Measurements from ENCODE around the gene PLIN4.
"Not testable (repeated sequence)": the region's sequence is repeated elsewhere in the genome, so short reads cannot be mapped to it uniquely, and the experiment has no call there.

PLIN4 gene, protein sequence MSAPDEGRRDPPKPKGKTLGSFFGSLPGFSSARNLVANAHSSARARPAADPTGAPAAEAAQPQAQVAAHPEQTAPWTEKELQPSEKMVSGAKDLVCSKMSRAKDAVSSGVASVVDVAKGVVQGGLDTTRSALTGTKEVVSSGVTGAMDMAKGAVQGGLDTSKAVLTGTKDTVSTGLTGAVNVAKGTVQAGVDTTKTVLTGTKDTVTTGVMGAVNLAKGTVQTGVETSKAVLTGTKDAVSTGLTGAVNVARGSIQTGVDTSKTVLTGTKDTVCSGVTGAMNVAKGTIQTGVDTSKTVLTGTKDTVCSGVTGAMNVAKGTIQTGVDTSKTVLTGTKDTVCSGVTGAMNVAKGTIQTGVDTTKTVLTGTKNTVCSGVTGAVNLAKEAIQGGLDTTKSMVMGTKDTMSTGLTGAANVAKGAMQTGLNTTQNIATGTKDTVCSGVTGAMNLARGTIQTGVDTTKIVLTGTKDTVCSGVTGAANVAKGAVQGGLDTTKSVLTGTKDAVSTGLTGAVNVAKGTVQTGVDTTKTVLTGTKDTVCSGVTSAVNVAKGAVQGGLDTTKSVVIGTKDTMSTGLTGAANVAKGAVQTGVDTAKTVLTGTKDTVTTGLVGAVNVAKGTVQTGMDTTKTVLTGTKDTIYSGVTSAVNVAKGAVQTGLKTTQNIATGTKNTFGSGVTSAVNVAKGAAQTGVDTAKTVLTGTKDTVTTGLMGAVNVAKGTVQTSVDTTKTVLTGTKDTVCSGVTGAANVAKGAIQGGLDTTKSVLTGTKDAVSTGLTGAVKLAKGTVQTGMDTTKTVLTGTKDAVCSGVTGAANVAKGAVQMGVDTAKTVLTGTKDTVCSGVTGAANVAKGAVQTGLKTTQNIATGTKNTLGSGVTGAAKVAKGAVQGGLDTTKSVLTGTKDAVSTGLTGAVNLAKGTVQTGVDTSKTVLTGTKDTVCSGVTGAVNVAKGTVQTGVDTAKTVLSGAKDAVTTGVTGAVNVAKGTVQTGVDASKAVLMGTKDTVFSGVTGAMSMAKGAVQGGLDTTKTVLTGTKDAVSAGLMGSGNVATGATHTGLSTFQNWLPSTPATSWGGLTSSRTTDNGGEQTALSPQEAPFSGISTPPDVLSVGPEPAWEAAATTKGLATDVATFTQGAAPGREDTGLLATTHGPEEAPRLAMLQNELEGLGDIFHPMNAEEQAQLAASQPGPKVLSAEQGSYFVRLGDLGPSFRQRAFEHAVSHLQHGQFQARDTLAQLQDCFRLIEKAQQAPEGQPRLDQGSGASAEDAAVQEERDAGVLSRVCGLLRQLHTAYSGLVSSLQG (N-terminal part only)

GRCh38 chr19:4518345-4519171, at the start of gene PLIN4:
Gene PLIN4, minus strand, starts transcription at chr19:4518486. Its CDS starts 214 bp downstream, at chr19:4518272.
- no peak for DNase-seq (ENCODE audit: low read depth)

- DNase-seq (ENCODE audit: low read depth): peak; percentile 34
Observed at GRCh38 chr19:4567584-4568071, 49.3 kb upstream of the PLIN4 start.

- DNase-seq (ENCODE audit: low read depth): no peak
Observed at GRCh38 chr19:4566402-4567051, 48.2 kb upstream of the PLIN4 start.

DNA sequence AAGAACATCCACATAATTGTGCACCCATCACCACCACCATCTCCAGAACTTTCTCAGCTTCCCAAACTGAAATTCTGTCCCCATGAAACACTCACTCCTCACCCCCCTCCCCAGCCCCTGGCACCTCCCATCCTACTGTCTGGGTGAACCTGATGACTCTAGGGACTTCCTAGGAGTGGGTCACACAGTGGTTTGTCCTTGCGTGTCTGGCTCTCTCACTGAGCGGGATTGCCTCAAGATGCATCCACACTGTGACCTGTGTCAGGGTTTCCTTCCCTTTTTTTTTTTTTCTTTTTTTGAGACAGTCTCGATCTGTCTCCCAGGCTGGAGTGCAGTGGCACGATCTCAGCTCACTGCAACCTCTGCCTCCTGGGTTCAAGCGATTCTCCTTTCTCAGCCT, 45.3 kb upstream of the PLIN4 start:
- not testable (repeated sequence) for DNase-seq (ENCODE audit: low read depth)

GRCh38 chr19:4562085-4562484, 43.8 kb upstream of the PLIN4 start:
- DNase-seq (ENCODE audit: low read depth): not testable (repeated sequence)

DNA sequence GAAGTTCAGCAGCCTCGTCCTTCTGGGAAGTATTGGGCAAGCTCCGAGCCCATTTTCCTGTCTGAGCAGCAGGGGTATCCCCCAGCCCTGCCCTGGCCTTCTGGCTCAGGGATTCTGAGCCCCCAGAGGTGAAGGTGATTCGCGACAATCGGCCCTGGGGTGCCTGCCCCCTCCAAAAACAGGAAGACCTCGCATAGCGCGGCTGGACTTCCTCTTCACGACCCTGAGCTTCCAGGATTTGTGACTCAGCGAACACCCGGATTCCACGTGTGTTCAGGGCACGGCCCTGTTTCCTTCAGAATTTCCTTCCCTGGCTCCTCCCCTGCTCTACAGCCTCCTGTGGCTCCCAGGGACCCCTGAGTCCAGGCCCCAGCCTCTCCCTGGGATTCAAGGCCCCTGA, 41.3 kb upstream of the PLIN4 start, which contains the start of gene SEMA6B:
Gene SEMA6B, minus strand, starts transcription at position 116 of the 400 bp plus-strand sequence. CDS start 1,227 bp downstream, outside the sequence.
- no peak for DNase-seq (ENCODE audit: low read depth)

GRCh38 chr19:4557971-4558941, 40.0 kb upstream of the PLIN4 start:
- no peak for DNase-seq (ENCODE audit: low read depth)

DNA sequence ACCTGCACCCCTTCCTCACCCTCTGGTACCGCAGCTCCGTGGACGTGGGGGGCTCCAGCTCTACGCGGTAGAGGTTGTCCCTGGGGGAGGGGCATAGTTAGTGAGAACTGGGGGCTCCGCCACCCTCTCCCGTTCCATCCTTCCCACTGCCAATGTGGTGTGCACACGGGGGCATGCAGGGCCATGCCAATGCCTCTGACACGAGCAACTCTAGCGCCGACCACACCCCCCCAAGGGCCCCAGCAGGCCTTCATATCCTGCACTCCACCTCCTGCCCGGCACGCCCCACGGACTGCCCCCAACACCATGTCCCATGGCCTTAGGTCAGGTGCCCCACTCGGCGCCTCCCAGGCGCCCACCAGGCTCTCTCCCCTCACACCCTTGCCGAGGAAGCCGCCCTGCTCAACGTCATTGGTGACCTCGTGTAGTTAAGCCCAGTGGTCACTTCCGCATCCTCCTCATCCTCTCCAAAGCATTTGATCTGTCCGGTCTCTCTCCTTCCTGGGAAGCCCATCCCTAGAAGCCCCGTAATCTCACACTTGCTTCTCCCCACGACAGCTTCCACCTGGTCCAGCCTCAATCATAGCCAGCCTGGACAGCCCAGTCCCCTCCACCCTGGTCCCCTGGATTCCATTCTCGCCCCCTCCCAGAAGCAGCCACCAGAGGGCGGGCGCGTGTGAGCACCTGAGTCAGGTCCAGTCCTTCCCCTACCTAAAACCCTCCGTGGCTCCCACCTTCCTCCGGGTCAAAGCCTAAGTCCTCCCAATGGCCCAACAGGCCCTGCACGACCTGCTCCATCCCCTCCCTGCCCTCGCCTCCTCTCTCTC, 39.1 kb upstream of the PLIN4 start:
- DNase-seq (ENCODE audit: low read depth): no peak

DNA sequence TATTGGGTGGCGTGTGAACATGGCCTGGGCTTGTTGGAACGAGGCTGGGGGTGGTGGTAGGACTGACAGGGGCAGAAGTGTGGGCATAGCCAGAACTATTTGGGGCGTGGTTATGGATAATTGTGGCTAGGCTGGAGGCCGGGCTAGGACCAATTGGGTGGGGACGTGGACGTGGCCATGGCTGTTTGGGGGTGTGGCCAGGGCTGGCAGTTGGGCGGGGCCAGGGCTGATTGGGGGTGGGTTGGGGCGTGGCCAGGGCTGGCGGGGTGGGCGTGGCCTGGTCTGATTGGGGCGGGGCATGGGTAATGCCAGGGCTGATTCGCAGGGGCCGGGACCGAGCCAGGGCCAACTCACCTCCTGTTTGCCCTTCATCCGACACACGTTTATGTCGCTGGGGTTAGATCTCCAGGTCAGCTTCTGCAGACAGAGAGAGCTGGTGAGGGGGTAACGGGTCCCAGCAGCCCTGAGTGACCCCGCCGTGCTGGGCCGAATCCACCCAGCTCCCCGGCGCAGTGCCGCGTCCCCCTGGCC, 38.4 kb upstream of the PLIN4 start:
- no peak for DNase-seq (ENCODE audit: low read depth)

DNA sequence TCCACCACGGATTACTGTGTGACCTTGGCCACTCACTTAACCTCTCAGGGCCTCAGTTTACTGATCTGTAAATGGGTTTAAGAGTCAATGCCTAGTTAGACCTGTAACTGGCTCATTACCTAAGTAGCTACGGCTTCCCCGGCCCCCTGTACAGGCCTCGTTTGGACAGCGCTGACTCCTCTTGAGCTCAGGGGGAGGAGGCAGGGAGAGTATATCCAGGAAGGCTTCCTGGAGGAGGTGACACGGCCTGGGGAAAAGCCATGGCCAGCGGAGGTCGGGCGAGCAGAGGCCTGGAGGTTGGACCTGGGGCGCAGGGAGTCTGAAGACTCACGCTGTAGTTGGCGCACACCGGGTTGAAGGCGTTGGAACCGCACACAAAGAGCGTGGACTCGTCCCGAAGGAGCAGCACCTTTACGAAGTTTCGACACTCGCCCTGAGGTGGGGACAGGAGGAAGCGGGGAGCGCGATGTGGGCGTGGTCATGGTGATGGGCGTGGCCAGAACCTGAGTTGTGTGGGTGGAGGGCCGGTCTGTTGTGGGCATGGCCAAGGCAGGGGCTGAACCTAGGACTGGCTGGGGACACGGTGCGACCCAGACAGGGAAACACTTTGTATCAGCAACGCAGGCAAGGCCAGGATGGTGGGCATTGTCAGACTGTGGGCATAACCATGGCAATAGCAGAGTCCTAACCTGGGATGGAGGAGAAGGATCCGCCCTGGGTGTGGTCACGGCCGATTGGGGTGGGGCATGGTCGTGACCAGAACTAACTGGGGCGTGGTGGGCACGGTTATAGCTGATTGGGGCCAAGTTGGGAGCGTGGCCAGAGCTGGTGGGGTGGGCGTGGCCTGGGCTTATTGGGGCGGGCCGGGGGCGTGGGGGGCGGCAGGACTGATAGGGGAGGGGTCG, 37.6 kb upstream of the PLIN4 start:
- no peak for DNase-seq (ENCODE audit: low read depth)

DNA sequence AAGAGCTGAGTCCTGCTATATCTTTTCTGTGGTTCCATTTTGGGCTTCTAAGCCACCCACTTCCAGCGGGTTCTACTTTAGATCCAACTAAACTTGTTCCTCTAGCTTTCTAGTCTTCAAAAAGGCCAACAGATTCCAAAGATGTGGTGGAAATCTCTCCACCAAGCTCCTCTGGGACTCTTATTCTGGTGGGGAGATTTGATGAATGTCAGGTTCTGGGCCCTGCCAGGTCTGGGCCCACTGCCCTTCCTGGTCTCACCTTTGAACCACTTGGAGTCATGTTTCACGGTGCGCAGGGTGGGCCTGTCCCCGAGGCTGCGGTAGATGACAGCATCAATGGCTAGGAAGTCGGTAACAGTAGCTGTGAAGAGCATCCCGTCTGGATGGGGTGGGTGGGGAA, 36.4 kb upstream of the PLIN4 start:
- DNase-seq (ENCODE audit: low read depth): no peak

GRCh38 chr19:4553775-4554174, 35.5 kb upstream of the PLIN4 start:
- no peak for DNase-seq (ENCODE audit: low read depth)

- DNase-seq (ENCODE audit: low read depth): no peak
Observed at GRCh38 chr19:4553092-4553695, 34.9 kb upstream of the PLIN4 start.

- DNase-seq (ENCODE audit: low read depth): no peak
Observed at GRCh38 chr19:4552525-4552819, 34.2 kb upstream of the PLIN4 start.

- DNase-seq (ENCODE audit: low read depth): no peak
Observed at GRCh38 chr19:4550479-4551050, 32.3 kb upstream of the PLIN4 start.

DNA sequence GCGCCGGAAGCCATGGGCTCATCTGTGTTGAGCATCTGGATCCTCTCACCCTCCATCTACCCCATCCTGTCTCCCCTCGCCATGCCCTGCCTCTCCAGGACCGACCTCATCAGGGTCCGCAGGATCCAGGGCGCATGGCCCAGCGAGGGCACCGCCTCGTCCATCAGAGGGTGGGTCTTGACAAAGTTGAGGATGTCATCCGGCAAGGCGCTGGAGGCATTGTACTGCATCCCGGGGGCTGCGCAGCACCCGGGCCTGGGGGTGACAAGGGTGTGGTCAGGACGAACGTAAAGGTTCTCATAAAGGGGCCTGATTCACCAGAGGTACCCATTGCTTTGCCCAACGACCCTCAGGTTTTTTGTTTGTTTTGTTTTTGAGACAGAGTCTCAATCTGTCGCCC, 31.7 kb upstream of the PLIN4 start:
- DNase-seq (ENCODE audit: low read depth): no peak

DNA sequence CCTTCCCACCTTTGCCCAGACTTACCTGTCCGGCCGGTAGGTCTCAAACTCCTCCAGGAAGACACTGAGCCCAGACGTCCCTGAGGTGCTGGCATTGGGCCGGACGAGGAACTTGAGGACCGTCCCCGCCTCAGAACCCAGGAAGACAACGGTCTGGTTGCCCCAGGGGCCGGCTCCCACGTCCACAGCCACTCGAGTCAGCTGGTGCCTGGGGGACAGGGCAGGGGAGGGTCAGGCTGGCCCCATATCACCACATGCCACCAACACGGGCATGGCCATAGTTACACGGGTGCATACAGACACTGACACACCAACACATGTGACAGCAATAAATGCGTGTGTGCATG, 29.9 kb upstream of the PLIN4 start:
- DNase-seq (ENCODE audit: low read depth): no peak

Measured in stimulated activated CD8-positive, alpha-beta memory T cell treated with anti-CD3 and anti-CD28 coated beads, Interleukin-15, amount 100 ng/mL, for 1 hour (primary cell).